OCI-LY1 (cell line): ENCODE data around the gene SLC16A3.
"Not testable (repeated sequence)": the region's sequence is repeated elsewhere in the genome, so short reads cannot be mapped to it uniquely, and the experiment has no call there.

ENCODE experiments used
- CTCF ChIP-seq: fragments of 200-600 bp; sonication (generic), shearing (Covaris generic); IDR thresholded peaks from 2 replicates; pipeline ENCODE4 v1.5.1; 2017; ENCODE audit warnings: mild to moderate bottlenecking, antibody characterized with exemption, low read length, moderate library complexity, mixed read lengths
- EZH2 ChIP-seq: fragments of 200-600 bp; sonication (generic), shearing (Covaris generic); IDR thresholded peaks from 2 replicates; pipeline ENCODE4 v1.8.0; 2017; ENCODE audit warnings: borderline replicate concordance, mixed run types, mild to moderate bottlenecking, antibody characterized with exemption, low read length, moderate library complexity, mixed read lengths

GRCh38 chr17:82254746-82255145 lies 25.9 kb downstream of the SLC16A3 start:
- not testable (repeated sequence) for TF ChIP-seq CTCF, EZH2
